ENCODE measurements around the gene FAM240A.

Gene FAM240A

GRCh38 chr3:46662771-46663551, 50.6 kb downstream of the FAM240A start:
- DNase-seq (ENCODE audit: low read depth in 2 of 2) = no peak

- DNase-seq (ENCODE audit: low read depth in 2 of 2) = no peak
Observed at GRCh38 chr3:46663591-46664135, 51.3 kb downstream of the FAM240A start.

GRCh38 chr3:46664188-46664970, 52.1 kb downstream of the FAM240A start:
- DNase-seq (ENCODE audit: low read depth in 2 of 2) = no peak

- no peak for DNase-seq (ENCODE audit: low read depth in 2 of 2)
Observed at GRCh38 chr3:46664971-46665762, 52.8 kb downstream of the FAM240A start.

GRCh38 chr3:46665763-46666452, 53.6 kb downstream of the FAM240A start:
- DNase-seq (ENCODE audit: low read depth in 2 of 2) = no peak

- DNase-seq (ENCODE audit: low read depth in 2 of 2) = no peak
Observed at GRCh38 chr3:46666453-46666845, 54.1 kb downstream of the FAM240A start.

- DNase-seq (ENCODE audit: low read depth in 2 of 2) = no peak
Observed at GRCh38 chr3:46667061-46667621, 54.8 kb downstream of the FAM240A start.

GRCh38 chr3:46667657-46668056, 55.3 kb downstream of the FAM240A start:
- no peak for DNase-seq (ENCODE audit: low read depth in 2 of 2)

- no peak for DNase-seq (ENCODE audit: low read depth in 2 of 2)
Observed at GRCh38 chr3:46668116-46668515, 55.8 kb downstream of the FAM240A start.

- no peak for DNase-seq (ENCODE audit: low read depth in 2 of 2)
Observed at GRCh38 chr3:46668591-46668990, 56.3 kb downstream of the FAM240A start.

- no peak for DNase-seq (ENCODE audit: low read depth in 2 of 2)
Observed at GRCh38 chr3:46669191-46669999, 57.1 kb downstream of the FAM240A start.

GRCh38 chr3:46670000-46670890, 57.9 kb downstream of the FAM240A start:
- DNase-seq (ENCODE audit: low read depth in 2 of 2) = no peak

- DNase-seq (ENCODE audit: low read depth in 2 of 2) = no peak
Observed at GRCh38 chr3:46670891-46671427, 58.6 kb downstream of the FAM240A start.

GRCh38 chr3:46671541-46672348, 59.4 kb downstream of the FAM240A start:
- DNase-seq (ENCODE audit: low read depth in 2 of 2) = no peak

GRCh38 chr3:46672349-46672695, 60.0 kb downstream of the FAM240A start:
- no peak for DNase-seq (ENCODE audit: low read depth in 2 of 2)

- no peak for DNase-seq (ENCODE audit: low read depth in 2 of 2)
Observed at GRCh38 chr3:46673151-46674030, 61.1 kb downstream of the FAM240A start.

Data from stimulated activated CD8-positive, alpha-beta memory T cell treated with anti-CD3 and anti-CD28 coated beads, Interleukin-2, amount 100 ng/mL, for 48 hours (primary cell).